GM12891 (cell line): ENCODE results near the gene NEK9.

ENCODE experiments used
- DNase-seq: peaks from one replicate; pipeline ENCODE4 v3.0.0; 2011; ENCODE audit warnings: low spot score; ENCODE audit not compliant: insufficient read length
- FAIRE-seq: peaks from 2 replicates; lab custom pipeline; 2011; peaks lifted over from hg19 to GRCh38; lab: Jason Lieb, UNC
- PAX5 ChIP-seq: IDR thresholded peaks from 2 replicates; pipeline ENCODE4 v1.6.1; 2011; ENCODE audit warnings: low read length, moderate library complexity, mild to moderate bottlenecking; ENCODE audit not compliant: insufficient read depth, severe bottlenecking
- POLR2A ChIP-seq: IDR thresholded peaks from 2 replicates; pipeline ENCODE4 v1.6.1; 2011; ENCODE audit warnings: low read depth, low read length, control low read depth
- POLR2AphosphoS5 ChIP-seq: IDR thresholded peaks from 2 replicates; pipeline ENCODE4 v1.6.1; 2011; ENCODE audit warnings: low read depth, low read length, control low read depth
- POU2F2 ChIP-seq: IDR thresholded peaks from 2 replicates; pipeline ENCODE4 v1.6.1; 2011; ENCODE audit warnings: low read depth, mild to moderate bottlenecking, control low read depth, low read length, moderate library complexity
- SPI1 ChIP-seq: IDR thresholded peaks from 2 replicates; pipeline ENCODE4 v1.6.1; 2011; ENCODE audit warnings: low read depth, low read length, control low read depth
- TAF1 ChIP-seq: IDR thresholded peaks from 2 replicates; pipeline ENCODE4 v1.6.1; 2011; ENCODE audit warnings: low read depth, low read length, control low read depth

NEK9 gene

DNA sequence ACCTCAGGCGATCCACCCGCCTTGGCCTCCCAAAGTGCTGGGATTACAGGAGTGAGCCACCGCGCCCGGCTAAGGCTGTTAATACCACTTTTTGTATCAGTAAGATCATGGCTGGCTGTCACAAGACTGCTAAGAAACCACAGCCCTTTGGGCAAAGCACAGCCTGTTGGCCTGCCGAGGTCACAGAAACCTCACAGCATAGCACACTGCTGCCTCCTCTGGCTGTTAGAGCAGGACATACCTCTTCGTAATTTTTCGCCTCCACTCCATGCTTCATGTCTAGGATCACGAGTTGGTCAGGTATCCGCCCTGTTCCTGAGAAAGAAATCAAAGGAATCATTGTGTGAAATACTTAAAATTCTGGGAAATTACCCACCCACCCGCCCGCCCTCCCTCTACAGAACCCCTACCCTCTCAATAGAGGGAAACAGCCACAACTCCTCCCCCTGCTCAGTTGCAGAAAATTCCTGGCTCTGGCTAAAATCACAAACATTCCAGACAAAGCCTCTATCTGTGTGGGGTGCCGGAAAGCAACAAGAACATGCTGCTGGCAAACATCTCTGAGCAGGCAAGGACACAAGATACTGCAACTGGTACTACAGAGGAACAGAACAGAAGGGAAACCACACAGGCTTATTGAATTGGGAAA, 20.7 kb upstream of the NEK9 start:
- no peak for TF ChIP-seq SPI1
- no peak for TF ChIP-seq TAF1
- TF ChIP-seq POLR2A, result no peak
- FAIRE-seq (no peak), DNase-seq (no peak)

DNA sequence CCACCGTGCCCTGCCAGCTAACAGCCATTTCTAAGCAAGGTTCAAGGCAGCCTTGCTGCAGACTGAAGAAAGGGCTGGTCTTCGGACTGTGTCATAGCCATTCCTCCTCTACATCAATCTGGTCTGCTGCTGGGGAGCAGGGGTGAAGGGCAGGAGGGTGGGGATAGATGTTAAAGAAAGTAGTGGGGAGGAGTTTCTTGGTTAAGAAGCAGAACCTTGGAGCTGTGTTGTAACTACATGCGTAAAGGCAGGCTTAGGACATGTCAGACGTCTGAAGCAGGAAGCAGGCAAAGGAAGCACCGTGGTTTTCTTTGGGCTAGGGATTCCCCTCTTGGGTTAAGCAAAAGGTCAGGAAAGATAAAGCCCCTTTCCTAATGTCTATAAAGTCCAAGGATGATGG, 18.1 kb upstream of the NEK9 start:
- DNase-seq (no peak), FAIRE-seq (no peak)
- TF ChIP-seq POLR2A, result no peak
- TF ChIP-seq TAF1, result no peak
- no peak for TF ChIP-seq SPI1
- TF ChIP-seq PAX5, result no peak
- no peak for TF ChIP-seq POLR2AphosphoS5
- no peak for TF ChIP-seq POU2F2

GRCh38 chr14:75143761-75144527, 17.1 kb upstream of the NEK9 start:
- DNase-seq (no peak), FAIRE-seq (peak; percentile 9)
- no peak for TF ChIP-seq POLR2A
- no peak for TF ChIP-seq SPI1
- no peak for TF ChIP-seq POLR2AphosphoS5

DNA sequence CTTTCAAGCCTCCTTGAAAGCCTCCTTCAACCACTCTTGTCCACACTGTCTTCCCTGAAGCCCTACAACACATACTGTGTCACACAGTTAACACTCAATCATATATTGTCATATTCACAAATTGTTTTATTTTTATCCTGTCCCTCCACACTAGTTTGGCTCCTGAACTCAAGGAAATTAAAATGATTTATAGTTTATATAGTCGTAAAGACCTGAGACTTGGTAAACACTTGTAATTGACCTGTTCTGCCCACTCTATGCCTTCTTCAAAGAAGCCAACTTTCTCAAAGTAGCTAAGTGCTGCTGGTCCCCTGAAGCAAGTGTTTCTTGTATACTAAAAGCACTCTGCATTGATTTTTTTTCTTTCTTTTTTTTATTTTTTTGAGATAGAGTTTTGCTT, 15.6 kb upstream of the NEK9 start:
- TF ChIP-seq SPI1 (no peak), PAX5 (no peak), POLR2AphosphoS5 (no peak), TAF1 (no peak), POU2F2 (no peak), POLR2A (no peak)
- DNase-seq, result no peak
- no peak for FAIRE-seq

- peak; percentile 54 for FAIRE-seq
- DNase-seq, result no peak
- TF ChIP-seq POLR2A (no peak), SPI1 (no peak), PAX5 (no peak), POLR2AphosphoS5 (no peak), POU2F2 (no peak), TAF1 (no peak)
These were observed 15.1 kb upstream of the NEK9 start for GRCh38 chr14:75141967-75142366.

GRCh38 chr14:75141062-75141461, 14.2 kb upstream of the NEK9 start:
- peak; percentile 86 for FAIRE-seq

DNA sequence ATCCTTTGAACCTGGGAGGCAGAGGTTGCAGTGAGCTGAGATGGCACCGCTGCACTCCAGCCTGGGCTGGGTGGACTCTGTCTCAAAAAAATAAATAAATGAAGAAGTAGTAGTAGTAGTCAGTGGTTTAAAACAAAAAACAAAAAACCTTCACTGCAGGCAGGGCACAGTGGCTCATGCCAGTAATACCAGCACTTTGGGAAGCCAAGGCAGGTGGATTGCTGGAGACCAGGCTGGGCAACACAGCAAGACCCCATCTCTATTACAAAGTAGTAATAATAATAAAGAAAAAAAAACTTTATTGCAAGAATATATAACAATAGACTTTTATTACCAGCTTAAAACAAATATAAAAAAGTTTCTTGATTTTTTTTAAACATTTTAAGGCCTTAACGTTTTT, 13.8 kb upstream of the NEK9 start:
- no peak for TF ChIP-seq POLR2A
- no peak for TF ChIP-seq POU2F2
- no peak for TF ChIP-seq SPI1
- TF ChIP-seq POLR2AphosphoS5, result no peak
- no peak for TF ChIP-seq TAF1
- TF ChIP-seq PAX5, result no peak
- FAIRE-seq, result no peak
- DNase-seq, result no peak

More at GRCh38 chr14:75141062-75141461, 14.2 kb upstream of the NEK9 start:
- DNase-seq, result no peak
- TF ChIP-seq POLR2A (no peak), POLR2AphosphoS5 (no peak), POU2F2 (no peak), SPI1 (0 out of 2 replicates have a peak, but pooled peaks have one; percentile 8), PAX5 (no peak), TAF1 (no peak)

GRCh38 chr14:75139185-75139584, 12.3 kb upstream of the NEK9 start:
- DNase-seq (no peak), FAIRE-seq (no peak)
- no peak for TF ChIP-seq POLR2A
- TF ChIP-seq POU2F2, result no peak
- no peak for TF ChIP-seq POLR2AphosphoS5
- no peak for TF ChIP-seq TAF1
- no peak for TF ChIP-seq PAX5
- TF ChIP-seq SPI1, result no peak

DNA sequence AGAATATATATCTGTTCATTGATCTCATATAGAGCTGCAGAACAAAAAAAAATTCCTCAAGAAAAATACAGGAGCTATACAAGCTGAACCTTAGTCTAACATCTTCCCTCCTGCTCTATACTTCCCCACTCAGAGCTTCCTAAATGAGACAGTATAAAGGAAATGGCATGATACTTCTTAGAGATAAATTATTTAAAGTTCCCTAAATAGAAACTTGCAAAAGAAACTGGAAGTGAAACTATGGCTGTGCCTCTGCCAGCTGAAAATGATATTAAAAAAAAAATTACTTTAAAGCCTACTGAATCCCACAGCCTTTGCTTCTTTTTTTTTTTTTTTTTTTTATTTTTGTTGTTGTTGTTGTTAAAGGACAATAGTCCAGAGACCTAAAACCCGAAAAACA, 11.6 kb upstream of the NEK9 start:
- TF ChIP-seq SPI1 (peak; percentile 50; the same call in 1 of the 2 replicates), TAF1 (no peak)
- DNase-seq (no peak), FAIRE-seq (no peak)

GRCh38 chr14:75134644-75135043, 7.8 kb upstream of the NEK9 start:
- DNase-seq (no peak), FAIRE-seq (peak; percentile 20)
- TF ChIP-seq POLR2AphosphoS5 (no peak), POU2F2 (no peak), POLR2A (no peak)

GRCh38 chr14:75133597-75133996, 6.7 kb upstream of the NEK9 start:
- DNase-seq, result no peak
- TF ChIP-seq POU2F2 (no peak), POLR2A (no peak), PAX5 (no peak), SPI1 (no peak), TAF1 (no peak), POLR2AphosphoS5 (no peak)
- no peak for FAIRE-seq
